Skeletal muscle tissue (tissue), 4 donors: ENCODE measurements around the gene UMPS. TPM values are rescaled to one million over a fixed set of nuclear protein-coding genes. Genes with fewer than 3 reads are reported as not detected.

Source experiments
- H3K27ac ChIP-seq: one replicate; pipeline ENCODE4 v1.7.0; 2013; ENCODE audit warnings: mild to moderate bottlenecking, low read depth, low read length, inconsistent platforms
- H3K27me3 ChIP-seq, 3 donors: one replicate each; pipeline ENCODE4 v1.7.0; 2013; ENCODE audit warnings: low read length in 3 of 3; ENCODE audit not compliant: control insufficient read depth in 3 of 3, insufficient read depth in 3 of 3
- H3K36me3 ChIP-seq, 3 donors: one replicate each; pipeline ENCODE4 v1.7.0; 2013; ENCODE audit warnings: low read length in 3 of 3; ENCODE audit not compliant: control insufficient read depth in 3 of 3, insufficient read depth in 3 of 3
- H3K4me1 ChIP-seq, 3 donors: one replicate each; pipeline ENCODE4 v1.7.0; 2013; ENCODE audit warnings: low read length in 3 of 3, mild to moderate bottlenecking in 3 of 3; ENCODE audit not compliant: control insufficient read depth in 3 of 3, insufficient read depth in 3 of 3
- H3K4me3 ChIP-seq, 3 donors: one replicate each; pipeline ENCODE4 v1.7.0; 2013; ENCODE audit warnings: low read length in 3 of 3
- H3K9ac ChIP-seq, 3 donors: one replicate each; pipeline ENCODE4 v1.7.0; 2013; ENCODE audit warnings: low read length in 3 of 3, mild to moderate bottlenecking in 3 of 3, moderate library complexity in 2 of 3, low read depth in 1 of 3
- H3K9me3 ChIP-seq, 3 donors: one replicate each; pipeline ENCODE4 v1.7.0; 2013; ENCODE audit warnings: low read length in 3 of 3; ENCODE audit not compliant: control insufficient read depth in 3 of 3
- total RNA-seq: library from RNA; depleted of rRNA; stranded (reverse); fragments of >200 nt; gene quantifications from one replicate; pipeline ENCODE4 v1.2.3, GENCODE V29; 2014
- donor health status: Osteomylitis.

UMPS gene
- total RNA-seq, 1 donor from 2014 or later, result 28.2 TPM

- no peaks in the 10 kb centered on the region for H3K27me3 ChIP-seq
- peaks cover 4 to 11% (median 7%) of the 10 kb centered on the region in 3 donors for H3K4me1 ChIP-seq
- no peaks in the 10 kb centered on the region for H3K9me3 ChIP-seq
- no peak overlapping the region for H3K27ac ChIP-seq
- peaks cover 26 to 32% (median 30%) of the 10 kb centered on the region in 3 donors for H3K36me3 ChIP-seq
- peak overlapping the region in 1 of 3 donors; percentile 45 for H3K9ac ChIP-seq
- H3K4me3 ChIP-seq, result peak overlapping the region; percentile 32 to 64 (median 51)
Observed at GRCh38 chr3:124761250-124761796, 31.1 kb downstream of the UMPS start.

- Histone ChIP-seq H3K27ac (no peak overlapping the region), H3K4me3 (no peak overlapping the region), H3K36me3 (peaks cover 30 to 37% (median 32%) of the 10 kb centered on the region in 3 donors), H3K9me3 (no peaks in the 10 kb centered on the region), H3K4me1 (peaks cover 4 to 11% (median 7%) of the 10 kb centered on the region in 3 donors), H3K9ac (no peak overlapping the region), H3K27me3 (no peaks in the 10 kb centered on the region)
Observed at GRCh38 chr3:124761935-124762660, 31.8 kb downstream of the UMPS start.

GRCh38 chr3:124762661-124763011, 32.4 kb downstream of the UMPS start:
- no peaks in the 10 kb centered on the region for H3K27me3 ChIP-seq
- H3K9ac ChIP-seq, result no peak overlapping the region
- no peak overlapping the region for H3K4me3 ChIP-seq
- no peak overlapping the region for H3K27ac ChIP-seq
- no peaks in the 10 kb centered on the region for H3K9me3 ChIP-seq
- peaks cover 4 to 11% (median 7%) of the 10 kb centered on the region in 3 donors for H3K4me1 ChIP-seq
- peaks cover 30 to 42% (median 38%) of the 10 kb centered on the region in 3 donors for H3K36me3 ChIP-seq

GRCh38 chr3:124763206-124763605, 33.0 kb downstream of the UMPS start:
- H3K27me3 ChIP-seq, result no peaks in the 10 kb centered on the region
- H3K4me3 ChIP-seq, result no peak overlapping the region
- no peak overlapping the region for H3K27ac ChIP-seq
- H3K9ac ChIP-seq, result no peak overlapping the region
- peaks cover 30 to 45% (median 40%) of the 10 kb centered on the region in 3 donors for H3K36me3 ChIP-seq
- no peaks in the 10 kb centered on the region for H3K9me3 ChIP-seq
- peaks cover 4 to 11% (median 7%) of the 10 kb centered on the region in 3 donors for H3K4me1 ChIP-seq

GRCh38 chr3:124763644-124764358, 33.5 kb downstream of the UMPS start:
- H3K9ac ChIP-seq, result no peak overlapping the region
- H3K4me3 ChIP-seq, result no peak overlapping the region
- H3K36me3 ChIP-seq, result peaks cover 36 to 51% (median 45%) of the 10 kb centered on the region in 3 donors
- H3K4me1 ChIP-seq, result peaks cover 4 to 11% (median 7%) of the 10 kb centered on the region in 3 donors
- no peaks in the 10 kb centered on the region for H3K9me3 ChIP-seq
- no peak overlapping the region for H3K27ac ChIP-seq
- no peaks in the 10 kb centered on the region for H3K27me3 ChIP-seq

- Histone ChIP-seq H3K36me3 (peaks cover 39 to 53% (median 46%) of the 10 kb centered on the region in 3 donors), H3K27me3 (no peaks in the 10 kb centered on the region), H3K4me1 (peaks cover 4 to 11% (median 7%) of the 10 kb centered on the region in 3 donors), H3K27ac (no peak overlapping the region), H3K4me3 (no peak overlapping the region), H3K9ac (no peak overlapping the region), H3K9me3 (no peaks in the 10 kb centered on the region)
Observed at GRCh38 chr3:124764746-124765145, 34.5 kb downstream of the UMPS start.

GRCh38 chr3:124765197-124765840, 35.1 kb downstream of the UMPS start:
- no peak overlapping the region for H3K27ac ChIP-seq
- peaks cover 39 to 53% (median 48%) of the 10 kb centered on the region in 3 donors for H3K36me3 ChIP-seq
- no peaks in the 10 kb centered on the region for H3K27me3 ChIP-seq
- no peaks in the 10 kb centered on the region for H3K9me3 ChIP-seq
- peaks cover 8 to 11% (median 11%) of the 10 kb centered on the region in 3 donors for H3K4me1 ChIP-seq
- no peak overlapping the region for H3K4me3 ChIP-seq
- no peak overlapping the region for H3K9ac ChIP-seq

- peaks cover 39 to 53% (median 48%) of the 10 kb centered on the region in 3 donors for H3K36me3 ChIP-seq
- no peak overlapping the region for H3K4me3 ChIP-seq
- no peaks in the 10 kb centered on the region for H3K27me3 ChIP-seq
- peaks cover 12 to 16% (median 13%) of the 10 kb centered on the region in 3 donors for H3K4me1 ChIP-seq
- no peak overlapping the region for H3K27ac ChIP-seq
- no peaks in the 10 kb centered on the region for H3K9me3 ChIP-seq
- no peak overlapping the region for H3K9ac ChIP-seq
Observed at GRCh38 chr3:124766113-124767095, 36.2 kb downstream of the UMPS start.

- Histone ChIP-seq H3K4me3 (no peak overlapping the region), H3K9ac (no peak overlapping the region), H3K4me1 (peaks cover 15 to 20% (median 19%) of the 10 kb centered on the region in 3 donors), H3K9me3 (no peaks in the 10 kb centered on the region), H3K27ac (no peak overlapping the region), H3K36me3 (peaks cover 39 to 53% (median 48%) of the 10 kb centered on the region in 3 donors), H3K27me3 (no peaks in the 10 kb centered on the region)
Observed at GRCh38 chr3:124767264-124767663, 37.0 kb downstream of the UMPS start.
